ENCODE results near the gene MDFIC. TPM values are rescaled to one million over a fixed set of nuclear protein-coding genes. Genes with fewer than 3 reads are reported as not detected.

The MDFIC gene
- polyA plus RNA-seq, 1 experiment, result 35.9 TPM

- no peak overlapping the region for H3K4me3 ChIP-seq (ENCODE audit: low read depth, low read length)
- TF ChIP-seq, protein P1, sequence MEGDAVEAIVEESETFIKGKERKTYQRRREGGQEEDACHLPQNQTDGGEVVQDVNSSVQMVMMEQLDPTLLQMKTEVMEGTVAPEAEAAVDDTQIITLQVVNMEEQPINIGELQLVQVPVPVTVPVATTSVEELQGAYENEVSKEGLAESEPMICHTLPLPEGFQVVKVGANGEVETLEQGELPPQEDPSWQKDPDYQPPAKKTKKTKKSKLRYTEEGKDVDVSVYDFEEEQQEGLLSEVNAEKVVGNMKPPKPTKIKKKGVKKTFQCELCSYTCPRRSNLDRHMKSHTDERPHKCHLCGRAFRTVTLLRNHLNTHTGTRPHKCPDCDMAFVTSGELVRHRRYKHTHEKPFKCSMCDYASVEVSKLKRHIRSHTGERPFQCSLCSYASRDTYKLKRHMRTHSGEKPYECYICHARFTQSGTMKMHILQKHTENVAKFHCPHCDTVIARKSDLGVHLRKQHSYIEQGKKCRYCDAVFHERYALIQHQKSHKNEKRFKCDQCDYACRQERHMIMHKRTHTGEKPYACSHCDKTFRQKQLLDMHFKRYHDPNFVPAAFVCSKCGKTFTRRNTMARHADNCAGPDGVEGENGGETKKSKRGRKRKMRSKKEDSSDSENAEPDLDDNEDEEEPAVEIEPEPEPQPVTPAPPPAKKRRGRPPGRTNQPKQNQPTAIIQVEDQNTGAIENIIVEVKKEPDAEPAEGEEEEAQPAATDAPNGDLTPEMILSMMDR (IDR thresholded peaks at IDR 0.05; ENCODE audit: low read depth, low read length), result no peak
- POLR2A ChIA-PET, result no interaction called here
- no peaks in the 10 kb centered on the region for H3K9me3 ChIP-seq (ENCODE audit: control insufficient read depth, insufficient read depth, low read length)
- CTCF ChIA-PET, result no interaction called here
- no peak overlapping the region for H3K27ac ChIP-seq (ENCODE audit: low read depth, low read length)
- H3K27me3 ChIP-seq (ENCODE audit: control insufficient read depth, insufficient read depth, low read length), result no peaks in the 10 kb centered on the region
- no peak for DNase-seq (ENCODE audit: low read depth, low spot score)
Measured at GRCh38 chr7:115033917-115034459, 112.1 kb downstream of the MDFIC start.

DNA sequence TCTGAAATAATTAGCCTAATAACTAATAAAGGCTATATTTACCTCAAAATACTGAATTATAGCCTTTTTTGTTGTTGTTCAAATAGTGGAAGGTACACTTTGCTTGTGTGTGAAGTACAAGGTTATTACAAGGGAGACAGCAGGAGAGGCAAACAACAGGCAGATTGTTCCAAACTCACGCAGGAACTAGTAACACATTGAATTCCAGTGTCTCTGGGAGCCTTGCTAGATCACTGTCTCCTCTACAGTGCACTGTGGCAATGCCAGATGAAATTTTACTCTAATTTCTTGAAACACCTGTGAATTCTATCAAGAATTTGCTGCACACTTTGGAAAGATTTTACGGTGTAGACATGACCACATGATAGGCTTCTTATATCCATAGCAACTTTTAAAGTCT lies 112.6 kb downstream of the MDFIC start:
- Histone ChIP-seq H3K4me3 (ENCODE audit: low read depth, low read length) (no peak overlapping the region), H3K27ac (ENCODE audit: low read depth, low read length) (no peak overlapping the region), H3K27me3 (ENCODE audit: control insufficient read depth, insufficient read depth, low read length) (no peaks in the 10 kb centered on the region), H3K9me3 (ENCODE audit: control insufficient read depth, insufficient read depth, low read length) (no peaks in the 10 kb centered on the region)
- ChIA-PET POLR2A (no interaction called here), CTCF (no interaction called here)
- DNase-seq (ENCODE audit: low read depth, low spot score), result no peak
- TF ChIP-seq, protein P1 (IDR thresholded peaks at IDR 0.05; ENCODE audit: low read depth, low read length), result no peak

GRCh38 chr7:115037128-115037802 lies 115.4 kb downstream of the MDFIC start:
- ChIA-PET POLR2A (no interaction called here), CTCF (no interaction called here)
- no peaks in the 10 kb centered on the region for H3K9me3 ChIP-seq (ENCODE audit: control insufficient read depth, insufficient read depth, low read length)
- no peak overlapping the region for H3K27ac ChIP-seq (ENCODE audit: low read depth, low read length)
- H3K4me3 ChIP-seq (ENCODE audit: low read depth, low read length), result no peak overlapping the region
- H3K27me3 ChIP-seq (ENCODE audit: control insufficient read depth, insufficient read depth, low read length), result no peaks in the 10 kb centered on the region
- DNase-seq (ENCODE audit: low read depth, low spot score), result no peak
- TF ChIP-seq, protein P1 (IDR thresholded peaks at IDR 0.05; ENCODE audit: low read depth, low read length), result no peak

DNA sequence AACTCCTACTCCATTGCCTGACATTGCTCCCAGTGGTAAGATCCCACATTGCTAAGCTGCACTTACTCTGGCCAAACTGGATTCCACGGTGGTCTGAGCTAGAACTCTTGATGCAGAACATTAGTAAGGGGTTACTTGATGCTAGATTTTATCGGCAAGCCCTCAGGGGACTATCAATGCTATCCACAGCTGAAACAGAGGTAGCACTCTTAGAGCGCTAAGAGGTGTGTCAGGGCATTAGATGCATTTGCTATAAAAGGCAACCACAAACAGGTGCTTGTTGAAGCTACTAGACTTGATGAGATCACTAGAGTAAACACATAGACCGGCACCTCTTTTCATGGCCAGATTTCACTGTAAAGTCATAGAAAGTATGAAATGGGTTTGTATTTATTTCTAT lies 116.3 kb downstream of the MDFIC start:
- no peak for DNase-seq (ENCODE audit: low read depth, low spot score)
- Histone ChIP-seq H3K27ac (ENCODE audit: low read depth, low read length) (no peak overlapping the region), H3K4me3 (ENCODE audit: low read depth, low read length) (no peak overlapping the region), H3K27me3 (ENCODE audit: control insufficient read depth, insufficient read depth, low read length) (no peaks in the 10 kb centered on the region), H3K9me3 (ENCODE audit: control insufficient read depth, insufficient read depth, low read length) (no peaks in the 10 kb centered on the region)
- TF ChIP-seq, protein P1 (IDR thresholded peaks at IDR 0.05; ENCODE audit: low read depth, low read length), result no peak
- ChIA-PET POLR2A (no interaction called here), CTCF (interaction anchor here (0.5 kb wide), 1 partner anchor 1953 kb away, joined by 7 read pairs; no protein-coding TSS in a partner anchor)

- no peak overlapping the region for H3K27ac ChIP-seq (ENCODE audit: low read depth, low read length)
- ChIA-PET POLR2A (no interaction called here), CTCF (no interaction called here)
- H3K9me3 ChIP-seq (ENCODE audit: control insufficient read depth, insufficient read depth, low read length), result no peaks in the 10 kb centered on the region
- TF ChIP-seq, protein P1 (IDR thresholded peaks at IDR 0.05; ENCODE audit: low read depth, low read length), result no peak
- DNase-seq (ENCODE audit: low read depth, low spot score), result no peak
- H3K27me3 ChIP-seq (ENCODE audit: control insufficient read depth, insufficient read depth, low read length), result no peaks in the 10 kb centered on the region
- H3K4me3 ChIP-seq (ENCODE audit: low read depth, low read length), result no peak overlapping the region
Measured at GRCh38 chr7:115040057-115040456, 118.2 kb downstream of the MDFIC start.

All from AG04450 (cell line).